Kidney (tissue), 14 donors: ENCODE measurements around the gene PACSIN2. TPM values are rescaled to one million over a fixed set of nuclear protein-coding genes. Genes with fewer than 3 reads are reported as not detected.

Experiments
- DNase-seq, 5 donors: peaks; one replicate each; pipeline ENCODE4 v3.0.0-alpha.2; 2013 to 2020
- FAIRE-seq: peaks from 2 replicates; lab custom pipeline; 2012; peaks lifted over from hg19 to GRCh38; lab: Jason Lieb, UNC
- H3K27ac ChIP-seq, 2 donors: one replicate each; pipeline ENCODE4 v1.7.0; 2013; ENCODE audit warnings: low read depth in 2 of 2, low read length in 2 of 2, inconsistent platforms in 1 of 2
- H3K27me3 ChIP-seq: one replicate; pipeline ENCODE4 v1.7.1; 2013; ENCODE audit warnings: low read length, inconsistent platforms; ENCODE audit not compliant: control insufficient read depth, insufficient read depth
- H3K36me3 ChIP-seq, 3 donors: one replicate each; pipeline versions ENCODE4 v1.7.0 to v1.7.1; 2013; ENCODE audit warnings: low read length in 3 of 3, control low read depth in 1 of 3, inconsistent platforms in 1 of 3; ENCODE audit not compliant: insufficient read depth in 3 of 3, control insufficient read depth in 2 of 3
- H3K4me1 ChIP-seq, 3 donors: one replicate each; pipeline versions ENCODE4 v1.7.0 to v1.7.1; 2013; ENCODE audit warnings: low read length in 3 of 3, inconsistent platforms in 1 of 3, low read depth in 1 of 3; ENCODE audit not compliant: control insufficient read depth in 2 of 3, insufficient read depth in 2 of 3
- H3K4me3 ChIP-seq, 3 donors: one replicate each; pipeline versions ENCODE4 v1.7.0 to v1.8.1; 2013; ENCODE audit warnings: low read length in 3 of 3, control low read depth in 1 of 3, inconsistent platforms in 1 of 3
- H3K9ac ChIP-seq, 3 donors: one replicate each; pipeline versions ENCODE4 v1.7.0 to v1.7.1; 2013; ENCODE audit warnings: low read length in 3 of 3, control low read depth in 1 of 3, inconsistent platforms in 1 of 3
- H3K9me3 ChIP-seq, 3 donors: one replicate each; pipeline versions ENCODE4 v1.7.0 to v1.7.1; 2013; ENCODE audit warnings: low read length in 3 of 3, control low read depth in 1 of 3, inconsistent platforms in 1 of 3; ENCODE audit not compliant: control insufficient read depth in 2 of 3, insufficient read depth in 1 of 3
- CTCF ChIP-seq: IDR thresholded peaks from 3 replicates; pipeline ENCODE4 v1.5.1; 2012; ENCODE audit warnings: mild to moderate bottlenecking, moderate library complexity, borderline replicate concordance; ENCODE audit not compliant: insufficient read depth; ENCODE audit errors: extremely low read depth
- intact Hi-C: fragments of 100-400 bp; cut with DNase I; formaldehyde crosslinking; loops from one replicate; pipeline ENCODE4 v1.11.1; 2022
- polyA plus RNA-seq: library from polyadenylated mRNA; stranded (reverse); fragments of 350-450 nt; fragmentation: Illumina TruSeq; extraction: RNeasy Lipid Tissue Mini Kit (QIAGEN cat#74804); gene quantifications from one replicate; pipeline ENCODE4 v1.2.3, GENCODE V29; 2014; ENCODE audit warnings: low read depth, low replicate concordance; ENCODE audit not compliant: insufficient read depth
- total RNA-seq: library from RNA; stranded (reverse); fragmentation: NEBNext Ultra II Directional; extraction: Animal tissue kit (Norgen Biotek cat#: 25700); gene quantifications from one replicate; pipeline ENCODE4 v1.2.1, GENCODE V29; 2021
- donor health status: control.
- donor health status: control.
- donor health status: control.
- donor health status: control.
- donor health status: control.
- donor health status: DM: yes; HTN: yes; CAD: no.
- donor health status: Normal renal cell carcinoma (clear cell type).

Gene PACSIN2
- total and polyA plus RNA-seq, 2 donors from 2014 or later = 56.3 to 105 TPM

GRCh38 chr22:42884616-42885375 is 130.2 kb downstream of the PACSIN2 start:
- FAIRE-seq (no peak), DNase-seq (no peak)
- H3K9ac ChIP-seq = no peak overlapping the region
- no peak for TF ChIP-seq CTCF
- intact Hi-C loops = no loop called here
- no peaks in the 10 kb centered on the region for H3K27me3 ChIP-seq
- no peak overlapping the region for H3K4me3 ChIP-seq
- H3K27ac ChIP-seq = no peak overlapping the region
- peaks cover 0 to 14% (median 13%) of the 10 kb centered on the region in 3 donors for H3K4me1 ChIP-seq
- no peaks in the 10 kb centered on the region for H3K9me3 ChIP-seq
- H3K36me3 ChIP-seq = peaks cover 0 to 54% (median 19%) of the 10 kb centered on the region in 3 donors

GRCh38 chr22:42883970-42884369 is 131.0 kb downstream of the PACSIN2 start:
- H3K36me3 ChIP-seq = peaks cover 0 to 55% (median 18%) of the 10 kb centered on the region in 3 donors
- FAIRE-seq = no peak
- intact Hi-C loops = no loop called here
- no peak for TF ChIP-seq CTCF
- H3K9me3 ChIP-seq = no peaks in the 10 kb centered on the region
- no peak overlapping the region for H3K27ac ChIP-seq
- no peak for DNase-seq
- H3K4me3 ChIP-seq = no peak overlapping the region
- no peak overlapping the region for H3K9ac ChIP-seq
- peaks cover 0 to 14% (median 13%) of the 10 kb centered on the region in 3 donors for H3K4me1 ChIP-seq
- no peaks in the 10 kb centered on the region for H3K27me3 ChIP-seq

GRCh38 chr22:42883121-42883520 is 131.8 kb downstream of the PACSIN2 start:
- no peak for FAIRE-seq
- Histone ChIP-seq H3K9ac (no peak overlapping the region), H3K4me3 (no peak overlapping the region), H3K36me3 (peaks cover 0 to 55% (median 14%) of the 10 kb centered on the region in 3 donors), H3K27me3 (no peaks in the 10 kb centered on the region), H3K27ac (peak overlapping the region; percentile 40 to 65), H3K9me3 (no peaks in the 10 kb centered on the region), H3K4me1 (peaks cover 0 to 12% (median 10%) of the 10 kb centered on the region in 3 donors)
- no peak for DNase-seq
- intact Hi-C loops = no loop called here
- TF ChIP-seq CTCF = no peak
